SK-N-SH treated with all-trans-retinoic acid at 6 μM for 48 hours (cell line): ENCODE results near the gene NYAP1.

ENCODE experiments used
- ARNTL ChIP-seq: fragments of 450-650 bp; formaldehyde crosslinking; IDR thresholded peaks from 2 replicates; pipeline ENCODE4 v1.5.0; 2020; ENCODE audit warnings: low read depth, mild to moderate bottlenecking, moderate library complexity, borderline replicate concordance
- BACH2 ChIP-seq: fragments of 250-450 bp; sonication (Bioruptor Pico); IDR thresholded peaks from 2 replicates; pipeline ENCODE4 v1.9.0; 2021; ENCODE audit warnings: mild to moderate bottlenecking, borderline replicate concordance
- CSDC2 ChIP-seq: fragments of 250-450 bp; sonication (Bioruptor Pico); IDR thresholded peaks from 2 replicates; pipeline ENCODE4 v1.5.0; 2020; ENCODE audit warnings: mild to moderate bottlenecking, moderate library complexity
- ESRRG ChIP-seq: fragments of 250-450 bp; sonication (Bioruptor Pico); IDR thresholded peaks from 2 replicates; pipeline ENCODE4 v1.6.1; 2021; ENCODE audit warnings: mild to moderate bottlenecking
- GLIS3 ChIP-seq: fragments of 250-450 bp; sonication (Bioruptor Pico); IDR thresholded peaks from 2 replicates; pipeline ENCODE4 v1.5.0; 2020; ENCODE audit warnings: mild to moderate bottlenecking, moderate library complexity
- RARB ChIP-seq: fragments of 250-450 bp; sonication (Bioruptor Pico); IDR thresholded peaks from 2 replicates; pipeline ENCODE4 v1.8.0; 2021; ENCODE audit warnings: mild to moderate bottlenecking, moderate library complexity
- ZFP3 ChIP-seq: fragments of 250-450 bp; sonication (Bioruptor Pico); IDR thresholded peaks from 2 replicates; pipeline ENCODE4 v1.5.0; 2020; ENCODE audit warnings: mild to moderate bottlenecking, moderate library complexity
- ZFP30 ChIP-seq: fragments of 450-650 bp; formaldehyde crosslinking; IDR thresholded peaks from 2 replicates; pipeline ENCODE4 v1.5.0; 2022; ENCODE audit warnings: mild to moderate bottlenecking, moderate library complexity
- ZNF565 ChIP-seq: fragments of 450-650 bp; formaldehyde crosslinking; conservative IDR thresholded peaks from 2 replicates; pipeline ENCODE4 v1.5.0; 2020; ENCODE audit warnings: low read depth, mild to moderate bottlenecking, moderate library complexity
- ZNF70 ChIP-seq: fragments of 450-650 bp; formaldehyde crosslinking; IDR thresholded peaks from 2 replicates; pipeline ENCODE4 v1.5.0; 2020; ENCODE audit warnings: mild to moderate bottlenecking, moderate library complexity
- TF ChIP-seq, protein P1 (sequence below): fragments of 250-450 bp; sonication (Bioruptor Pico); IDR thresholded peaks from 2 replicates; pipeline ENCODE4 v1.8.0; 2020; ENCODE audit warnings: mild to moderate bottlenecking, moderate library complexity, borderline replicate concordance
- TF ChIP-seq, protein P2 (sequence below): fragments of 250-450 bp; sonication (Bioruptor Pico); IDR thresholded peaks from 2 replicates; pipeline ENCODE4 v1.5.1; 2021; ENCODE audit warnings: mild to moderate bottlenecking, moderate library complexity
- TF ChIP-seq, protein P3 (sequence below): fragments of 250-450 bp; sonication (Bioruptor Pico); IDR thresholded peaks from 2 replicates; pipeline ENCODE4 v1.8.0; 2021; ENCODE audit warnings: low read depth, mild to moderate bottlenecking, moderate library complexity, borderline replicate concordance

DNA sequence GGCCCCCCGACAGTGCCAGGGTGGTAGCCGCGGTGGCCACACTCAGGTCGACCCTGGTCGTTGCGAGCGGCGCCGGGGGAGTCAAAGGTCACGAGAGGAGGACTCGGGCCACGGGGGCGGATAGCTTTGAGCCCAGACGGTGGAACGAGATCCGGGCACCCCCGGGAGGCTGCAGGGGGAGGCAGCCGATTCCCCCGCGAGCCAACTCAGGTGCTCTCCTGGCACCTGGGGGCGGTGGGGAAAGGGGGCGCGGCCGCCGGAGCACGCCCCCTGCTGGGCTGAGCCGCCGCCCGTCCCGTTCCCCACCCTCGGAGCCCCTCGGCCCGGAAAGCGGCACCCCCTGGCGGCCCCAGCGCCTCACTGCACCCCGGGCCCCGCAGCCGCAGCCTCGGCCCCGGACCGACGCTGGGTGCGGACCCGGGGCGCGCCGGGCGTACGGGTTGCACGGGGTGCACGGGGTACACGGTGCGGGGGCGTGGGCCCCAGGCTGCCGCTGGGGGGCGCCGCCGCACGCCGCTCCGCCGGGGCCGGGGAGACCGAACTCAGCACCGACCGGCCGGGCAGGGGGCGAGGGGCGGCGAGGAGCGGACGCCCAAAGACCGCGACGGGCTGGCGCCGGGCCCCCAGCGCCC is 521 bp upstream of the NYAP1 start:
- TF ChIP-seq, protein P1, sequence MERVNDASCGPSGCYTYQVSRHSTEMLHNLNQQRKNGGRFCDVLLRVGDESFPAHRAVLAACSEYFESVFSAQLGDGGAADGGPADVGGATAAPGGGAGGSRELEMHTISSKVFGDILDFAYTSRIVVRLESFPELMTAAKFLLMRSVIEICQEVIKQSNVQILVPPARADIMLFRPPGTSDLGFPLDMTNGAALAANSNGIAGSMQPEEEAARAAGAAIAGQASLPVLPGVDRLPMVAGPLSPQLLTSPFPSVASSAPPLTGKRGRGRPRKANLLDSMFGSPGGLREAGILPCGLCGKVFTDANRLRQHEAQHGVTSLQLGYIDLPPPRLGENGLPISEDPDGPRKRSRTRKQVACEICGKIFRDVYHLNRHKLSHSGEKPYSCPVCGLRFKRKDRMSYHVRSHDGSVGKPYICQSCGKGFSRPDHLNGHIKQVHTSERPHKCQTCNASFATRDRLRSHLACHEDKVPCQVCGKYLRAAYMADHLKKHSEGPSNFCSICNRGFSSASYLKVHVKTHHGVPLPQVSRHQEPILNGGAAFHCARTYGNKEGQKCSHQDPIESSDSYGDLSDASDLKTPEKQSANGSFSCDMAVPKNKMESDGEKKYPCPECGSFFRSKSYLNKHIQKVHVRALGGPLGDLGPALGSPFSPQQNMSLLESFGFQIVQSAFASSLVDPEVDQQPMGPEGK (CRISPR knock-in tag) = no peak
- peak; percentile 30; the same call in 1 of the 2 replicates for TF ChIP-seq ZFP3 (CRISPR knock-in tag)
- no peak for TF ChIP-seq ESRRG (CRISPR knock-in tag)
- no peak for TF ChIP-seq GLIS3 (CRISPR knock-in tag)
- no peak for TF ChIP-seq CSDC2
- no peak for TF ChIP-seq ZFP30 (CRISPR knock-in tag)
- TF ChIP-seq ZNF70 (CRISPR knock-in tag) = no peak
- no peak for TF ChIP-seq ZNF565 (CRISPR knock-in tag)
- no peak for TF ChIP-seq RARB (CRISPR knock-in tag)
- TF ChIP-seq, protein P2, sequence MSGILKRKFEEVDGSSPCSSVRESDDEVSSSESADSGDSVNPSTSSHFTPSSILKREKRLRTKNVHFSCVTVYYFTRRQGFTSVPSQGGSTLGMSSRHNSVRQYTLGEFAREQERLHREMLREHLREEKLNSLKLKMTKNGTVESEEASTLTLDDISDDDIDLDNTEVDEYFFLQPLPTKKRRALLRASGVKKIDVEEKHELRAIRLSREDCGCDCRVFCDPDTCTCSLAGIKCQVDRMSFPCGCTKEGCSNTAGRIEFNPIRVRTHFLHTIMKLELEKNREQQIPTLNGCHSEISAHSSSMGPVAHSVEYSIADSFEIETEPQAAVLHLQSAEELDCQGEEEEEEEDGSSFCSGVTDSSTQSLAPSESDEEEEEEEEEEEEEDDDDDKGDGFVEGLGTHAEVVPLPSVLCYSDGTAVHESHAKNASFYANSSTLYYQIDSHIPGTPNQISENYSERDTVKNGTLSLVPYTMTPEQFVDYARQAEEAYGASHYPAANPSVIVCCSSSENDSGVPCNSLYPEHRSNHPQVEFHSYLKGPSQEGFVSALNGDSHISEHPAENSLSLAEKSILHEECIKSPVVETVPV = no peak
- TF ChIP-seq, protein P3, sequence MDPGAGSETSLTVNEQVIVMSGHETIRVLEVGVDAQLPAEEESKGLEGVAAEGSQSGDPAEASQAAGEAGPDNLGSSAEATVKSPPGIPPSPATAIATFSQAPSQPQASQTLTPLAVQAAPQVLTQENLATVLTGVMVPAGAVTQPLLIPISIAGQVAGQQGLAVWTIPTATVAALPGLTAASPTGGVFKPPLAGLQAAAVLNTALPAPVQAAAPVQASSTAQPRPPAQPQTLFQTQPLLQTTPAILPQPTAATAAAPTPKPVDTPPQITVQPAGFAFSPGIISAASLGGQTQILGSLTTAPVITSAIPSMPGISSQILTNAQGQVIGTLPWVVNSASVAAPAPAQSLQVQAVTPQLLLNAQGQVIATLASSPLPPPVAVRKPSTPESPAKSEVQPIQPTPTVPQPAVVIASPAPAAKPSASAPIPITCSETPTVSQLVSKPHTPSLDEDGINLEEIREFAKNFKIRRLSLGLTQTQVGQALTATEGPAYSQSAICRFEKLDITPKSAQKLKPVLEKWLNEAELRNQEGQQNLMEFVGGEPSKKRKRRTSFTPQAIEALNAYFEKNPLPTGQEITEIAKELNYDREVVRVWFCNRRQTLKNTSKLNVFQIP (CRISPR knock-in tag) = no peak
- no peak for TF ChIP-seq BACH2 (CRISPR knock-in tag)
- TF ChIP-seq ARNTL (CRISPR knock-in tag) = no peak
